Measurements from ENCODE around the gene MRPL16. TPM values are rescaled to one million over a fixed set of nuclear protein-coding genes. Genes with fewer than 3 reads are reported as not detected.
A peak's percentile ranks its signal among the peaks of the same experiment; 100 is the strongest.

Gene MRPL16
- total RNA-seq (100 to 1,000 TPM in 1 of 9 donors, 10 to 100 TPM in 8; 59.3 to 117 (median 84.9) TPM), polyA plus RNA-seq (100 to 1,000 TPM in 1 of 2 donors, 10 to 100 TPM in 1; 73.6 to 124 TPM)
- long read RNA-seq, donor 1, transcript MRPL16-201 (4 exons, 1,182 nt) = major isoform, 98 of 111 reads
- long read RNA-seq, donor 1, partial matches to known transcripts = 4 of 111 reads
- long read RNA-seq, donor 1, other reads (novel, unspliced or antisense) = 7 of 111 reads
- long read RNA-seq, donor 2, transcript MRPL16-201 (4 exons, 1,182 nt) = major isoform, 148 of 154 reads
- long read RNA-seq, donor 2, partial matches to known transcripts = 3 of 154 reads
- long read RNA-seq, donor 2, other reads (novel, unspliced or antisense) = 1 of 154 reads
- long read RNA-seq, donor 3, transcript MRPL16-201 (4 exons, 1,182 nt) = major isoform, 60 of 68 reads
- long read RNA-seq, donor 3, partial matches to known transcripts = 2 of 68 reads
- long read RNA-seq, donor 3, other reads (novel, unspliced or antisense) = 5 of 68 reads

DNA sequence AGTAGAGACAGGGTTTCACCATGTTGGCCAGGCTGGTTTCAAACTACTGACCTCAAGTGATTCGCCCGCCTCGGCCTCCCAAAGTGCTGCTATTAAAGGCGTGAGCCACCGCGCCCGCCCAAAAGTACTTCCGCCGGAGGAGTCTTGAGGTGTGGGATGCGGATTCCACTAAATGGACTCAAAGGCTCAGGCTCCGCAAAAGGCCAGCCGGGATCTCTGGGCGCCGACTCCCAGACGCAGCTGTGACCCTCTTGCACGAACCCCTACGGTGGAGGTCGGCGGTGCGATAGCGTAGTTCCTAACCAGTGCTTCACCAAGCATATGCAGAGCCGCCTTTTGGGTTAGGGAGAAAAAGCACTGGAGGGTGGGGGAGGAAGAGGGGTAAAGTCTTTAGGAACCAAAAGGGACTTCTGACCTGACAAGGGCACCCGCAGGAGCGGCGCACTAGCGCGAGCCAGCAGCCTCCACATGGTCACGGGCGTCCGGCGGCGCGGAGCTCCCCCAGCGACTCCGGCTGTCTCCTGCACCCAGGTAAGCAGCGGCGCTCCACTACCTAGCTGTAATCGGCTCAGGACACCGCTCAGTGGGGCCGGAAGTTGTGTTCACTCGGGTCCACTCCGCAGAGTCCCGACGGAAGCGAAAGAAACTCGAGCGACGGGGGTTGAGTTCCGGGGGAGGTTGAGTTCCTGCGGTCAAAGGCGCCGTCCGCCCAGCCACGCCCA is at the start of gene MRPL16:
TSS of gene MRPL16 (minus strand) at position 590 of the 722 bp plus-strand sequence. CDS start at position 470, 120 bp downstream.
- Histone ChIP-seq H3K9me3 (no peaks in the 10 kb centered on the region), H3K27me3 (no peaks in the 10 kb centered on the region), H3K4me1 (peaks cover 0 to 22% (median 12%) of the 10 kb centered on the region in 12 donors), H3K36me3 (peaks cover 0 to 40% (median 33%) of the 10 kb centered on the region in 9 donors), H3K4me3 (peak within 1 kb of the TSS; percentile 74 to 97 (median 90)), H3K27ac (peak within 1 kb of the TSS; percentile 63 to 91 (median 86))
- ATAC-seq (peak; percentile 95 to 99 (median 98)), DNase-seq (peak; percentile 87 to 93 (median 89))
- TF ChIP-seq POLR2A (IDR thresholded peaks at IDR 0.05) = peak in 1 of 2 donors; percentile 48
- TF ChIP-seq, protein P1, sequence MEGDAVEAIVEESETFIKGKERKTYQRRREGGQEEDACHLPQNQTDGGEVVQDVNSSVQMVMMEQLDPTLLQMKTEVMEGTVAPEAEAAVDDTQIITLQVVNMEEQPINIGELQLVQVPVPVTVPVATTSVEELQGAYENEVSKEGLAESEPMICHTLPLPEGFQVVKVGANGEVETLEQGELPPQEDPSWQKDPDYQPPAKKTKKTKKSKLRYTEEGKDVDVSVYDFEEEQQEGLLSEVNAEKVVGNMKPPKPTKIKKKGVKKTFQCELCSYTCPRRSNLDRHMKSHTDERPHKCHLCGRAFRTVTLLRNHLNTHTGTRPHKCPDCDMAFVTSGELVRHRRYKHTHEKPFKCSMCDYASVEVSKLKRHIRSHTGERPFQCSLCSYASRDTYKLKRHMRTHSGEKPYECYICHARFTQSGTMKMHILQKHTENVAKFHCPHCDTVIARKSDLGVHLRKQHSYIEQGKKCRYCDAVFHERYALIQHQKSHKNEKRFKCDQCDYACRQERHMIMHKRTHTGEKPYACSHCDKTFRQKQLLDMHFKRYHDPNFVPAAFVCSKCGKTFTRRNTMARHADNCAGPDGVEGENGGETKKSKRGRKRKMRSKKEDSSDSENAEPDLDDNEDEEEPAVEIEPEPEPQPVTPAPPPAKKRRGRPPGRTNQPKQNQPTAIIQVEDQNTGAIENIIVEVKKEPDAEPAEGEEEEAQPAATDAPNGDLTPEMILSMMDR (IDR thresholded peaks at IDR 0.05) = peak in 3 of 12 donors; percentile 14 to 27 (median 17)
- 0 to 2% (median 0%) methylated on average over 32 to 54 of the region's 54 CpGs for WGBS, 4 donors
- intact Hi-C loops (cut with DNase I) = loop anchor here in 1 of 10 donors (2.0 kb wide), 1 partner anchor 56 kb away; the partner anchor contains the start of gene STX3

- H3K27me3 ChIP-seq = no peaks in the 10 kb centered on the region
- TF ChIP-seq POLR2A (IDR thresholded peaks at IDR 0.05) = no peak
- TF ChIP-seq, protein P1 (IDR thresholded peaks at IDR 0.05) = no peak
- intact Hi-C loops (cut with DNase I) = no loop called here
- H3K27ac ChIP-seq = no peak overlapping the region
- no peaks in the 10 kb centered on the region for H3K36me3 ChIP-seq
- ATAC-seq = no peak
- no peak overlapping the region for H3K4me3 ChIP-seq
- no peaks in the 10 kb centered on the region for H3K9me3 ChIP-seq
- H3K4me1 ChIP-seq = no peaks in the 10 kb centered on the region
- DNase-seq = no peak
Observed at GRCh38 chr11:59859673-59860072, 49.1 kb upstream of the MRPL16 start.

DNA sequence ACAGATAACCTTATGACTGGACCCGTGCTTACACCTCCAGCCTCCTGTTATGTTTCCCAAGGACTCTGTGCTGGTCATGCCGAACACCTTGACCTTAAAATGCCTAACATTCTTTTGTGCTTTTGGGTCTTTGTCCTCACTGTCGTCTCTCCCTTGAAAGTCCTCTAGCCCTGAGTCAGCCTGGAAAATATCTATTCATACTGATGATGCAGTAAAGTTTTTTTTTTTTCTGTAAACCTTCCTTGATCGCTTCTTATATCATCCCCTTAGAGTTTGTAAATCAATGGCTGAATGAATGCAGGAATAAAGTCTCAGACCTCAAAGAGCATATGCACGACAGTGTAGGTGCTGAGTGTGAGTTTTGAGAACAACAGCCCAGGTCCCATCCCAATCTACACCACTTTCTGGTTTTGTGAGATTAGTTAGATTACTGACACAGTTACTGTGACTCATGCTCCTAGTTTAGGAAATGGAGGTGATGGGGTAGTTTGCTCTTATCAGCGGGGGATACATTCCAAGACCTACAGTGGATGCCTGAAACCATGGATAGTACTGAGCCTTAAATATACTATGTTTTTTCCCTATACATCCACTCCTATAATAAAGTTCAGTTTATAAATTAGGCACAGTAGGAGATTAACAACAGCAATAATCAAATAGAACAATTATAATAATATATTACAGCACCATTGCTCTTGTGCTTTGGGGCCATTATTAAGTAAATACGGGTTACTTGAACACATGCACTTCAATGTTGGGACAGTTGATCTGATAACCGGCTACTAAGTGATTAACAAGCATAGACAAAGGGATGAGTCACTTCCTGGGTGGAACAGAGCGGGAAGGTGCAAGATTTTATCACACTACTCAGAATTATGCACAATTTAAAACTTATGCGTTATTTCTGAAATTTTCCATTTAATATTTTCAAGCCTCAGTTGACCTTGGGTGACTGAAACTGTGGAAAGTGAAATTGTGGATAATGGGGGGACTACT is 47.2 kb upstream of the MRPL16 start:
- 66 to 74% (median 72%) methylated on average over 10 of the region's 10 CpGs for WGBS, 4 donors
- Histone ChIP-seq H3K9me3 (no peaks in the 10 kb centered on the region), H3K27ac (no peak overlapping the region), H3K27me3 (no peaks in the 10 kb centered on the region), H3K4me1 (no peaks in the 10 kb centered on the region), H3K36me3 (no peaks in the 10 kb centered on the region), H3K4me3 (no peak overlapping the region)
- ATAC-seq (no peak), DNase-seq (no peak)
- TF ChIP-seq POLR2A (IDR thresholded peaks at IDR 0.05) = no peak
- TF ChIP-seq, protein P1 (IDR thresholded peaks at IDR 0.05) = no peak
- intact Hi-C loops (cut with DNase I) = no loop called here

Data from heart left ventricle (tissue), 16 donors.